Smooth muscle cell (in vitro differentiated cells): ENCODE measurements around the gene NCKAP5. TPM values are rescaled to one million over a fixed set of nuclear protein-coding genes. Genes with fewer than 3 reads are reported as not detected.

ENCODE experiments used
- DNase-seq: peaks from one replicate; lab custom pipeline; 2025; ENCODE audit not compliant: unreplicated experiment; lab: John Stamatoyannopoulos, UW
- H2AFZ ChIP-seq: fragments of 200-600 bp; sonication (generic); 2 replicates; pipeline ENCODE4 v1.6.0; 2016; ENCODE audit warnings: antibody characterized with exemption, low read depth, mild to moderate bottlenecking
- H3F3A ChIP-seq: fragments of 200-600 bp; sonication (generic); 2 replicates; pipeline ENCODE4 v1.6.0; 2017; ENCODE audit warnings: antibody characterized with exemption, low read depth
- H3K27ac ChIP-seq: fragments of 200-600 bp; sonication (generic); 2 replicates; pipeline ENCODE4 v1.5.1; 2016; ENCODE audit warnings: low read depth, mild to moderate bottlenecking
- H3K27me3 ChIP-seq: fragments of 200-600 bp; sonication (generic); 2 replicates; pipeline ENCODE4 v1.6.1; 2016; ENCODE audit warnings: low read depth, mild to moderate bottlenecking
- H3K36me3 ChIP-seq: fragments of 200-600 bp; sonication (generic); 2 replicates; pipeline ENCODE4 v1.5.1; 2016; ENCODE audit warnings: low read depth
- H3K4me1 ChIP-seq: fragments of 200-600 bp; sonication (generic); 2 replicates; pipeline ENCODE4 v1.5.1; 2016; ENCODE audit warnings: low read depth
- H3K4me2 ChIP-seq: fragments of 200-600 bp; sonication (generic); 2 replicates; pipeline ENCODE4 v1.6.0; 2016; ENCODE audit warnings: mild to moderate bottlenecking
- H3K4me3 ChIP-seq: fragments of 200-600 bp; sonication (generic); 2 replicates; pipeline ENCODE4 v1.5.1; 2016; ENCODE audit warnings: mild to moderate bottlenecking
- H3K79me2 ChIP-seq: fragments of 200-600 bp; sonication (generic); 2 replicates; pipeline ENCODE4 v1.6.0; 2016; ENCODE audit warnings: low read depth, mild to moderate bottlenecking
- H3K9ac ChIP-seq: fragments of 200-600 bp; sonication (generic); 2 replicates; pipeline ENCODE4 v1.6.0; 2016; ENCODE audit warnings: low read depth
- H3K9me3 ChIP-seq: fragments of 200-600 bp; sonication (generic); replicated peaks from 2 replicates; pipeline ENCODE4 v1.5.1; 2016; ENCODE audit warnings: low read depth
- H4K20me1 ChIP-seq: fragments of 200-600 bp; sonication (generic); 2 replicates; pipeline ENCODE4 v1.6.0; 2016; ENCODE audit warnings: low read depth
- CTCF ChIP-seq: fragments of 200-600 bp; sonication (generic); IDR thresholded peaks from 2 replicates; pipeline ENCODE4 v1.5.1; 2017; ENCODE audit warnings: borderline replicate concordance, mild to moderate bottlenecking, antibody characterized with exemption; ENCODE audit not compliant: insufficient read depth, poor library complexity, severe bottlenecking
- WGBS: methylation state at CpG from one replicate; pipeline ENCODE4 v1.1.7; 2016; ENCODE audit warnings: low lambda C conversion rate; 5-methylcytosine and 5-hydroxymethylcytosine counted together
- polyA plus RNA-seq: library from polyadenylated mRNA; unstranded; fragments of >200 nt; fragmentation: Nextera tagmentation; extraction: Ambion mirVana; gene quantifications from 2 replicates; pipeline ENCODE4 v1.2.1, GENCODE V29; 2016
- total RNA-seq: library from RNA; depleted of rRNA; stranded (reverse); fragments of >200 nt; gene quantifications from 2 replicates; pipeline ENCODE4 v1.2.3, GENCODE V29; 2014

Gene NCKAP5
- total and polyA plus RNA-seq, 2 experiments from 2014 or later, result 4.6 to 9.5 TPM

- Histone ChIP-seq H3F3A (no peaks in the 10 kb centered on the region), H3K79me2 (no peaks in the 10 kb centered on the region), H2AFZ (no peak overlapping the region), H3K4me2 (no peak overlapping the region), H3K27ac (no peak overlapping the region), H3K27me3 (no peaks in the 10 kb centered on the region), H3K4me3 (no peak overlapping the region), H4K20me1 (no peaks in the 10 kb centered on the region), H3K9ac (no peak overlapping the region), H3K36me3 (no peaks in the 10 kb centered on the region), H3K4me1 (no peaks in the 10 kb centered on the region), H3K9me3 (no peaks in the 10 kb centered on the region)
- TF ChIP-seq CTCF, result no peak
- no peak for DNase-seq
- WGBS, result 51% methylated on average over 3 of the region's 3 CpGs
Observed at GRCh38 chr2:132797556-132797955, 770.7 kb downstream of the NCKAP5 start.

- Histone ChIP-seq H3K9ac (no peak overlapping the region), H3K4me1 (no peaks in the 10 kb centered on the region), H3K36me3 (no peaks in the 10 kb centered on the region), H3K4me3 (no peak overlapping the region), H2AFZ (no peak overlapping the region), H3K79me2 (no peaks in the 10 kb centered on the region), H4K20me1 (no peaks in the 10 kb centered on the region), H3K4me2 (no peak overlapping the region), H3K27ac (no peak overlapping the region), H3K27me3 (no peaks in the 10 kb centered on the region), H3K9me3 (no peaks in the 10 kb centered on the region), H3F3A (no peaks in the 10 kb centered on the region)
- TF ChIP-seq CTCF, result no peak
- WGBS, result 79% methylated on average over 3 of the region's 3 CpGs
- DNase-seq, result no peak
Observed at GRCh38 chr2:132797071-132797470, 771.2 kb downstream of the NCKAP5 start.

- H3K9me3 ChIP-seq, result no peaks in the 10 kb centered on the region
- no peak for TF ChIP-seq CTCF
- 88% methylated on average over 2 of the region's 2 CpGs for WGBS
- no peak for DNase-seq
- H3K4me3 ChIP-seq, result no peak overlapping the region
- H3F3A ChIP-seq, result no peaks in the 10 kb centered on the region
- H3K4me2 ChIP-seq, result no peak overlapping the region
- no peaks in the 10 kb centered on the region for H3K4me1 ChIP-seq
- no peak overlapping the region for H3K27ac ChIP-seq
- no peak overlapping the region for H2AFZ ChIP-seq
- no peaks in the 10 kb centered on the region for H3K36me3 ChIP-seq
- no peaks in the 10 kb centered on the region for H3K79me2 ChIP-seq
- no peaks in the 10 kb centered on the region for H4K20me1 ChIP-seq
- H3K9ac ChIP-seq, result no peak overlapping the region
- H3K27me3 ChIP-seq, result no peaks in the 10 kb centered on the region
Observed at GRCh38 chr2:132795220-132795619, 773.0 kb downstream of the NCKAP5 start.

GRCh38 chr2:132793532-132793931 lies 774.7 kb downstream of the NCKAP5 start:
- TF ChIP-seq CTCF, result no peak
- DNase-seq, result no peak
- Histone ChIP-seq H3K79me2 (no peaks in the 10 kb centered on the region), H3K9ac (no peak overlapping the region), H3K9me3 (no peaks in the 10 kb centered on the region), H3K4me2 (no peak overlapping the region), H3K27me3 (no peaks in the 10 kb centered on the region), H3K36me3 (no peaks in the 10 kb centered on the region), H3K27ac (no peak overlapping the region), H3K4me3 (no peak overlapping the region), H3F3A (no peaks in the 10 kb centered on the region), H3K4me1 (no peaks in the 10 kb centered on the region), H2AFZ (no peak overlapping the region), H4K20me1 (no peaks in the 10 kb centered on the region)
- 54% methylated on average over 8 of the region's 8 CpGs for WGBS
